Panc1 (cell line): ENCODE data around the gene PRTFDC1. TPM values are rescaled to one million over a fixed set of nuclear protein-coding genes. Genes with fewer than 3 reads are reported as not detected.

Source experiments
- ATAC-seq: fragments of 200-7000 bp; cut with Tn5 transposase; 2 replicates; pipeline ENCODE4 v1.9.1; 2020; ENCODE audit warnings: mild to moderate bottlenecking, moderate library complexity
- BruUV-seq: library from RNA; stranded (reverse); fragments of 400-500 nt; replicated peaks from 2 replicates; lab custom pipeline; 2021; lab: Mats Ljungman, UMichigan
- CTCF ChIA-PET: fragments of 300-600 bp; sonication (Branson Sonifier 250); formaldehyde crosslinking; loops from one replicate; lab custom pipeline; 2022; ENCODE audit warnings: antibody characterized with exemption; lab: Charles Lee
- POLR2A ChIA-PET: fragments of 300-600 bp; sonication (Branson Sonifier 250); formaldehyde crosslinking; loops from one replicate; lab custom pipeline; 2022; ENCODE audit warnings: antibody characterized with exemption; lab: Charles Lee
- DNase-seq: peaks from one replicate; pipeline ENCODE4 v3.0.0-alpha.2; 2010; ENCODE audit warnings: low read depth, low spot score
- H3K27ac ChIP-seq: 2 replicates; pipeline ENCODE4 v1.5.1; 2011; ENCODE audit warnings: mild to moderate bottlenecking, low read length, inconsistent platforms
- H3K27me3 ChIP-seq: fragments of 200-500 bp; sonication (Bioruptor generic); 2 replicates; pipeline ENCODE4 v1.6.0; 2014; ENCODE audit warnings: low read length, inconsistent platforms; ENCODE audit not compliant: control insufficient read depth, insufficient read depth
- H3K36me3 ChIP-seq: fragments of 200-500 bp; sonication (Bioruptor generic); 2 replicates; pipeline ENCODE4 v1.5.1; 2014; ENCODE audit warnings: inconsistent platforms, mild to moderate bottlenecking, low read length, moderate library complexity; ENCODE audit not compliant: control insufficient read depth, insufficient read depth
- H3K4me1 ChIP-seq: 2 replicates; pipeline ENCODE4 v1.5.1; 2011; ENCODE audit warnings: inconsistent platforms, mild to moderate bottlenecking, low read length, moderate library complexity; ENCODE audit not compliant: control insufficient read depth, insufficient read depth
- H3K4me3 ChIP-seq, 2 experiments: 2 replicates each; pipeline ENCODE4 v1.5.1; 2011 to 2012; ENCODE audit warnings: low read depth in 2 of 2, low read length in 2 of 2, mild to moderate bottlenecking in 2 of 2, inconsistent platforms in 1 of 2, moderate library complexity in 1 of 2
- H3K9me3 ChIP-seq: fragments of 200-500 bp; sonication (Bioruptor generic); 2 replicates; pipeline ENCODE4 v1.5.1; 2014; ENCODE audit warnings: low read depth, mild to moderate bottlenecking, inconsistent platforms, low read length, moderate library complexity; ENCODE audit not compliant: control insufficient read depth, insufficient read depth
- CTCF ChIP-seq: fragments of 450-650 bp; IDR thresholded peaks from 2 replicates; pipeline ENCODE4 v1.5.1; 2017; ENCODE audit warnings: mild to moderate bottlenecking
- POLR2AphosphoS5 ChIP-seq: IDR thresholded peaks from 2 replicates; pipeline ENCODE4 v1.6.1; 2012; ENCODE audit warnings: mild to moderate bottlenecking, low read depth, low read length, moderate library complexity
- REST ChIP-seq, 2 experiments: IDR thresholded peaks; 2 replicates each; pipeline ENCODE4 v1.6.1; 2011 to 2012; ENCODE audit warnings: low read depth in 2 of 2, control low read depth in 1 of 2, low read length in 1 of 2, mild to moderate bottlenecking in 1 of 2, moderate library complexity in 1 of 2; ENCODE audit not compliant: insufficient read depth in 1 of 2
- SIN3A ChIP-seq: IDR thresholded peaks from 2 replicates; pipeline ENCODE4 v1.6.1; 2012; ENCODE audit warnings: low read depth, mild to moderate bottlenecking, low read length, moderate library complexity, borderline replicate concordance; ENCODE audit not compliant: insufficient read depth
- TCF7L2 ChIP-seq: IDR thresholded peaks from 2 replicates; pipeline ENCODE4 v1.6.1; 2011; ENCODE audit warnings: mild to moderate bottlenecking, low read depth, low read length, inconsistent platforms
- in situ Hi-C: cut with HindIII; loops from 2 replicates; pipeline ENCODE4 v1.10.0; 2016; ENCODE audit warnings: low sequenced_read_pairs, low pct_unique_long_range_greater_than_20kb
- intact Hi-C: fragments of 100-400 bp; cut with micrococcal nuclease; formaldehyde crosslinking; loops from one replicate; pipeline ENCODE4 v1.10.0; 2022; ENCODE audit not compliant: unreplicated experiment
- total RNA-seq: library from RNA; stranded (reverse); gene quantifications from one replicate; pipeline ENCODE4 v1.2.1, GENCODE V29; 2021; ENCODE audit not compliant: unreplicated experiment

Gene PRTFDC1
- total RNA-seq, 1 experiment from 2014 or later: 3.0 TPM

DNA sequence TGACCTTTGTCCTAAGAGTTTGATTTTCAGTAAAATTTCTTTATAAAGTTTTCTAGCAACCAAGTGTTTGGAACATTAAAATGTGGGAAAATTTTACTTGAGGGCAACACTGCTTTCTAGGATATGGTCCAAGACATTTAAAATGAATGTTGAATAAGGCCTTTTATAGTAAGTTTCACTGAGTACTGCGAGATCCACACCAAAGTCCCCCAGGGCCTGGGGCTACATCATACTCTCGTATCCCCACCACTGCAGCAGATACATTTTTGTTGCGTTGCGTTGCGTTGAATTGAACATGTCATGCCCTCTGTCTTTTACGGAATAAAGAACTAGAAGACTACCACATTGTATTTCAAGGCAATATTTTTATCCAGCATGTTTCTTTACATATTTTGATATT is 44.5 kb downstream of the PRTFDC1 start:
- no peak overlapping the region for H3K27ac ChIP-seq
- ATAC-seq (no peak), DNase-seq (no peak)
- POLR2A ChIA-PET: no interaction called here
- no peaks in the 10 kb centered on the region for H3K27me3 ChIP-seq
- no peaks in the 10 kb centered on the region for H3K36me3 ChIP-seq
- BruUV-seq: no TSS peak
- no peaks in the 10 kb centered on the region; the same call in 1 of the 2 replicates for H3K4me1 ChIP-seq
- in situ Hi-C loops: no loop called here
- intact Hi-C loops: no loop called here
- no peaks in the 10 kb centered on the region for H3K9me3 ChIP-seq
- H3K4me3 ChIP-seq: no peak overlapping the region
- no peak for TF ChIP-seq POLR2AphosphoS5
- no peak for TF ChIP-seq CTCF
- CTCF ChIA-PET: no interaction called here

DNA sequence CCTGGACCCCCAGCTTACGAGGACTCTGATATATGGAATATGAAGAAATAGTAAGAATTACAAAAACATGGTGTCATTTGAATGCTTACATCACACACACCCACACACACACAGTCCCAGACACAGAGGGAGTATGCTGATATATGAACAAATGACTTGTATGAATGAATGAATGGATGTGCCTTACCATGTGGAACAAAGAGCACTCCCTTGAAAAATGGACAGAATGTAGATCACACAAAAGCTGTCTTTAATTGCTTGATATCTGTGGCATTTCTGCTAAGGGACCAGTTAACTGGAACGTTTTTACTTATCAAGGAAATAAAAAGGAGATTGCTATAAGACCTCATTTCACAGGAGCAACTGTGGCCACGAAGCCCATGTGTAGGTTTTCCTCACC is 46.0 kb downstream of the PRTFDC1 start:
- H3K27me3 ChIP-seq: no peaks in the 10 kb centered on the region
- H3K27ac ChIP-seq: no peak overlapping the region
- ChIA-PET CTCF (no interaction called here), POLR2A (no interaction called here)
- TF ChIP-seq REST (IDR thresholded peaks at IDR 0.05; ENCODE audit: insufficient read depth in 1 of 2, low read depth in 2 of 2, low read length in 1 of 2) (no peak), TCF7L2 (no peak), CTCF (no peak), POLR2AphosphoS5 (no peak), SIN3A (no peak)
- intact Hi-C loops: no loop called here
- peaks cover 4% of the 10 kb centered on the region for H3K4me1 ChIP-seq
- no peak overlapping the region for H3K4me3 ChIP-seq
- no peaks in the 10 kb centered on the region for H3K36me3 ChIP-seq
- H3K9me3 ChIP-seq: no peaks in the 10 kb centered on the region
- DNase-seq (no peak), ATAC-seq (no peak)
- in situ Hi-C loops: no loop called here
- BruUV-seq: no TSS peak

GRCh38 chr10:24904824-24905223 is 47.6 kb downstream of the PRTFDC1 start:
- Histone ChIP-seq H3K27ac (no peak overlapping the region), H3K36me3 (no peaks in the 10 kb centered on the region), H3K9me3 (no peaks in the 10 kb centered on the region), H3K27me3 (no peaks in the 10 kb centered on the region), H3K4me1 (peaks cover 11% of the 10 kb centered on the region), H3K4me3 (no peak overlapping the region)
- intact Hi-C loops (no loop called here), in situ Hi-C loops (no loop called here)
- ChIA-PET POLR2A (no interaction called here), CTCF (no interaction called here)
- no peak for TF ChIP-seq TCF7L2
- TF ChIP-seq CTCF: no peak
- no peak for TF ChIP-seq POLR2AphosphoS5
- TF ChIP-seq SIN3A: no peak
- TF ChIP-seq REST (IDR thresholded peaks at IDR 0.05; ENCODE audit: insufficient read depth in 1 of 2, low read depth in 2 of 2, low read length in 1 of 2): no peak
- no peak for ATAC-seq
- no TSS peak for BruUV-seq
- no peak for DNase-seq
